ENCODE results near the gene CBLB. TPM values are rescaled to one million over a fixed set of nuclear protein-coding genes. Genes with fewer than 3 reads are reported as not detected.
"Not testable (repeated sequence)": the region's sequence is repeated elsewhere in the genome, so short reads cannot be mapped to it uniquely, and the experiment has no call there.

Gene CBLB
- total and polyA plus RNA-seq, 2 experiments from 2014 or later = 20.5 to 47.7 TPM

- Mint-ChIP-seq H3K36me3 (ENCODE audit: low read depth) (peaks cover 18% of the 10 kb centered on the region; the same call in 2 of the 3 replicates), H3K4me1 (peaks cover 28% of the 10 kb centered on the region), H3K4me3 (no peak overlapping the region), H3K27ac (no peak overlapping the region), H3K9me3 (no peaks in the 10 kb centered on the region), H3K27me3 (ENCODE audit: insufficient read depth, low read depth, poor library complexity) (no peaks in the 10 kb centered on the region)
- DNase-seq (ENCODE audit: low spot score) = no peak
- Histone ChIP-seq H3K4me3 (no peak overlapping the region), H3K79me2 (replicated peaks; ENCODE audit: insufficient read depth) (no peaks in the 10 kb centered on the region; the same call in 1 of the 2 replicates), H4K20me1 (replicated peaks; ENCODE audit: insufficient read depth) (no peaks in the 10 kb centered on the region), H3F3A (replicated peaks; ENCODE audit: low read depth) (no peaks in the 10 kb centered on the region), H3K4me2 (no peak overlapping the region), H3K27me3 (ENCODE audit: insufficient read depth) (no peaks in the 10 kb centered on the region), H3K27ac (ENCODE audit: low read depth) (no peak overlapping the region), H3K9me2 (ENCODE audit: insufficient read depth) (no peaks in the 10 kb centered on the region), H3K4me1 (ENCODE audit: insufficient read depth) (peaks cover 12% of the 10 kb centered on the region), H2AFZ (no peak overlapping the region), H3K36me3 (ENCODE audit: insufficient read depth) (no peaks in the 10 kb centered on the region)
- no peak for ATAC-seq
- TF ChIP-seq EZH2phosphoT487 (IDR thresholded peaks at IDR 0.05; ENCODE audit: unreplicated experiment) (no peak), CTCF (conservative IDR thresholded peaks at IDR 0.05; ENCODE audit: low read depth in 2 of 2) (no peak), JUNB (IDR thresholded peaks at IDR 0.05; ENCODE audit: unreplicated experiment) (no peak), ZNF462 (CRISPR knock-in tag; IDR thresholded peaks at IDR 0.05) (no peak), STAT1 (IDR thresholded peaks at IDR 0.05; ENCODE audit: unreplicated experiment) (no peak), REST (IDR thresholded peaks at IDR 0.05; ENCODE audit: unreplicated experiment) (no peak), CREB1 (CRISPR knock-in tag; IDR thresholded peaks at IDR 0.05; ENCODE audit: low read depth) (no peak), NANOG (IDR thresholded peaks at IDR 0.05; ENCODE audit: borderline replicate concordance) (no peak)
Measured at GRCh38 chr3:105816833-105817232, 52.0 kb downstream of the CBLB start.

- Mint-ChIP-seq H3K36me3 (ENCODE audit: low read depth) (peaks cover 16% of the 10 kb centered on the region; the same call in 2 of the 3 replicates), H3K4me1 (peaks cover 34% of the 10 kb centered on the region)
- not testable (repeated sequence) for H2AFZ ChIP-seq; H3K4me2 ChIP-seq; H3K27me3 Mint-ChIP-seq (ENCODE audit: insufficient read depth, low read depth, poor library complexity); ATAC-seq; H3K4me3 ChIP-seq; H3K27me3 ChIP-seq (ENCODE audit: insufficient read depth); H3K27ac Mint-ChIP-seq; H3F3A ChIP-seq (replicated peaks; ENCODE audit: low read depth); H3K9me2 ChIP-seq (ENCODE audit: insufficient read depth); DNase-seq (ENCODE audit: low spot score); H3K27ac ChIP-seq (ENCODE audit: low read depth); H4K20me1 ChIP-seq (replicated peaks; ENCODE audit: insufficient read depth); H3K4me3 Mint-ChIP-seq; H3K79me2 ChIP-seq (replicated peaks; ENCODE audit: insufficient read depth); H3K36me3 ChIP-seq (ENCODE audit: insufficient read depth); H3K9me3 Mint-ChIP-seq
- peaks cover 21% of the 10 kb centered on the region for H3K4me1 ChIP-seq (ENCODE audit: insufficient read depth)
Measured at GRCh38 chr3:105815331-105815730, 53.5 kb downstream of the CBLB start.

Measured in GM23338 (cell line).